Islet of Langerhans (tissue), 1 donor: Measurements from ENCODE around the gene ELAC1.

ENCODE experiments used
- FAIRE-seq: peaks from one replicate; lab custom pipeline; 2011; peaks lifted over from hg19 to GRCh38; lab: Jason Lieb, UNC

Gene ELAC1

GRCh38 chr18:51020536-51020935 is 52.7 kb downstream of the ELAC1 start:
- no peak for FAIRE-seq

GRCh38 chr18:51021226-51021965 is 53.6 kb downstream of the ELAC1 start:
- FAIRE-seq: no peak

GRCh38 chr18:51025512-51025911 is 57.7 kb downstream of the ELAC1 start:
- FAIRE-seq: no peak

- FAIRE-seq: no peak
Observed at GRCh38 chr18:51028201-51028805, 60.5 kb downstream of the ELAC1 start.

GRCh38 chr18:51029378-51029693 is 61.5 kb downstream of the ELAC1 start:
- FAIRE-seq: no peak

- no peak for FAIRE-seq
Observed at GRCh38 chr18:51029694-51030536, 62.1 kb downstream of the ELAC1 start, which contains the start of gene SMAD4. TSS of gene SMAD4 (plus strand) at chr18:51030213. CDS start at chr18:51047047, 16,834 bp downstream.

- FAIRE-seq: no peak
Observed at GRCh38 chr18:51030537-51031258, 62.9 kb downstream of the ELAC1 start.

- no peak for FAIRE-seq
Observed at GRCh38 chr18:51032193-51032592, 64.4 kb downstream of the ELAC1 start.

GRCh38 chr18:51037230-51037629 is 69.4 kb downstream of the ELAC1 start:
- FAIRE-seq: no peak
